HepG2 (cell line): ENCODE measurements around the gene PIM3. TPM values are rescaled to one million over a fixed set of nuclear protein-coding genes. Genes with fewer than 3 reads are reported as not detected.

Source experiments
- DPF2 ChIP-seq: sonication (generic); formaldehyde crosslinking; IDR thresholded peaks from 2 replicates; pipeline ENCODE4 v1.4.0; 2020; ENCODE audit warnings: mild to moderate bottlenecking, low read depth, missing genetic modification reagents, borderline replicate concordance
- FOXA3 ChIP-seq: IDR thresholded peaks from 2 replicates; pipeline ENCODE4 v1.6.1; 2016; ENCODE audit warnings: missing genetic modification reagents, missing compliant biosample characterization
- HOMEZ ChIP-seq: IDR thresholded peaks from 2 replicates; pipeline ENCODE4 v1.6.1; 2016; ENCODE audit warnings: low read depth
- IRF9 ChIP-seq: sonication (generic); formaldehyde crosslinking; IDR thresholded peaks from 2 replicates; pipeline ENCODE4 v1.8.0; 2022; ENCODE audit warnings: missing genetic modification reagents, mild to moderate bottlenecking, borderline replicate concordance
- KDM5B ChIP-seq: sonication (generic); formaldehyde crosslinking; IDR thresholded peaks from 2 replicates; pipeline ENCODE4 v1.4.0; 2020; ENCODE audit warnings: missing genetic modification reagents, mild to moderate bottlenecking, borderline replicate concordance
- MED1 ChIP-seq: sonication (generic); formaldehyde crosslinking; IDR thresholded peaks from 2 replicates; pipeline ENCODE4 v1.4.0; 2020; ENCODE audit warnings: missing genetic modification reagents
- RNF2 ChIP-seq: fragments of 450-650 bp; conservative IDR thresholded peaks from 2 replicates; pipeline ENCODE4 v1.6.1; 2016; ENCODE audit warnings: low read depth
- SOX13 ChIP-seq, 3 experiments: fragments of 450-650 bp in 1 of 3; sonication (generic) in 1 of 3; formaldehyde crosslinking in 1 of 3; IDR thresholded peaks in 2 of 3; conservative IDR thresholded peaks in 1 of 3; 2 replicates each; pipeline versions ENCODE4 v1.5.0 to v1.6.1; 2016 to 2020; ENCODE audit warnings: antibody characterized with exemption in 1 of 3, mild to moderate bottlenecking in 1 of 3, missing compliant biosample characterization in 1 of 3, missing genetic modification reagents in 1 of 3, moderate library complexity in 1 of 3
- SOX6 ChIP-seq, 2 experiments: fragments of 450-650 bp in 1 of 2; sonication (generic) in 1 of 2; formaldehyde crosslinking in 1 of 2; IDR thresholded peaks; 2 replicates each; pipeline versions ENCODE4 v1.4.0 to v1.6.1; 2017 to 2020; ENCODE audit warnings: antibody characterized with exemption in 1 of 2, mild to moderate bottlenecking in 1 of 2, missing genetic modification reagents in 1 of 2
- SP5 ChIP-seq: IDR thresholded peaks from 2 replicates; pipeline ENCODE4 v1.6.1; 2016; ENCODE audit warnings: low read depth, borderline replicate concordance
- SRSF1 ChIP-seq: fragments of 200-400 bp; formaldehyde crosslinking; optimal IDR thresholded peaks from 2 replicates; pipeline ENCODE3; 2017; ENCODE audit warnings: mild to moderate bottlenecking, low read depth, low read length, moderate library complexity
- ZIK1 ChIP-seq: sonication (generic); formaldehyde crosslinking; IDR thresholded peaks from 2 replicates; pipeline ENCODE4 v1.5.0; 2020; ENCODE audit warnings: mild to moderate bottlenecking, low read depth, missing genetic modification reagents, borderline replicate concordance
- ZNF20 ChIP-seq: sonication (generic); formaldehyde crosslinking; IDR thresholded peaks from 2 replicates; pipeline ENCODE4 v1.4.0; 2020; ENCODE audit warnings: mild to moderate bottlenecking, moderate library complexity, missing genetic modification reagents
- polyA plus RNA-seq, 8 experiments: library from polyadenylated mRNA; depleted of rRNA in 3 of 8; stranded (reverse) in 7 of 8; unstranded in 1 of 8; fragments of >200 nt; fragmentation: Illumina TruSeq in 4 of 8; extraction: Trizol in 4 of 8; gene quantifications; 2 replicates each; pipeline versions ENCODE4 v1.2.1 to v1.2.3, GENCODE V29; 2011 to 2016; ENCODE audit warnings: low read depth in 4 of 8, missing spikeins in 1 of 8, mixed read lengths in 1 of 8; ENCODE audit not compliant: insufficient read depth in 1 of 8
- total RNA-seq, 5 experiments: library from RNA; depleted of rRNA; stranded (reverse); fragments of >200 nt; fragmentation: Illumina TruSeq; extraction: Trizol; gene quantifications; 2 replicates each; pipeline ENCODE4 v1.2.3, GENCODE V29; 2016; ENCODE audit warnings: low read depth in 1 of 5
- TF ChIP-seq, protein P1 (sequence below): sonication (generic); formaldehyde crosslinking; IDR thresholded peaks from 2 replicates; pipeline ENCODE4 v1.4.0; 2020; ENCODE audit warnings: mild to moderate bottlenecking, missing genetic modification reagents
- TF ChIP-seq, protein P2 (sequence below): sonication (generic); formaldehyde crosslinking; IDR thresholded peaks from 2 replicates; pipeline ENCODE4 v1.8.0; 2023; ENCODE audit warnings: mild to moderate bottlenecking, missing genetic modification reagents
- TF ChIP-seq, protein P3 (sequence below): sonication (generic); formaldehyde crosslinking; IDR thresholded peaks from 2 replicates; pipeline ENCODE4 v1.5.1; 2020; ENCODE audit warnings: mild to moderate bottlenecking, missing genetic modification reagents, moderate library complexity
- TF ChIP-seq, protein P4 (sequence below): sonication (generic); formaldehyde crosslinking; IDR thresholded peaks from 2 replicates; pipeline ENCODE4 v1.8.0; 2022; ENCODE audit warnings: missing genetic modification reagents, mild to moderate bottlenecking, moderate library complexity, borderline replicate concordance

The PIM3 gene
- total and polyA plus RNA-seq, 2 of the 13 experiments (the other 11 are each of a cell fraction or from before 2014, with no cell fraction given) = 21.6 to 31.2 TPM

- TF ChIP-seq IRF9 (CRISPR knock-in tag) (0 out of 2 replicates have a peak, but pooled peaks have one; percentile 26), MED1 (CRISPR knock-in tag) (peak; percentile 59), SRSF1 (no peak), HOMEZ (CRISPR knock-in tag) (0 out of 2 replicates have a peak, but pooled peaks have one; percentile 21), KDM5B (CRISPR knock-in tag) (peak; percentile 61; the same call in 1 of the 2 replicates), DPF2 (CRISPR knock-in tag) (0 out of 2 replicates have a peak, but pooled peaks have one; percentile 10), ZNF20 (CRISPR knock-in tag) (no peak), ZIK1 (CRISPR knock-in tag) (no peak), FOXA3 (CRISPR knock-in tag) (no peak), SP5 (CRISPR knock-in tag) (0 out of 2 replicates have a peak, but pooled peaks have one; percentile 27), RNF2 (peak; percentile 87), SOX13 (IDR thresholded peaks at IDR 0.05) (0 out of 2 replicates have a peak, but pooled peaks have one; percentile 25), SOX13 (CRISPR knock-in tag; conservative IDR thresholded peaks at IDR 0.05 in 1 of 2, IDR thresholded peaks at IDR 0.05 in 1 of 2) (peak in 1 of 2 experiments; percentile 68; a peak in 1 of 4 replicates), SOX6 (IDR thresholded peaks at IDR 0.05) (no peak), SOX6 (CRISPR knock-in tag; IDR thresholded peaks at IDR 0.05) (peak; percentile 45)
- TF ChIP-seq, protein P1, sequence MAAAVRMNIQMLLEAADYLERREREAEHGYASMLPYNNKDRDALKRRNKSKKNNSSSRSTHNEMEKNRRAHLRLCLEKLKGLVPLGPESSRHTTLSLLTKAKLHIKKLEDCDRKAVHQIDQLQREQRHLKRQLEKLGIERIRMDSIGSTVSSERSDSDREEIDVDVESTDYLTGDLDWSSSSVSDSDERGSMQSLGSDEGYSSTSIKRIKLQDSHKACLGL (CRISPR knock-in tag) = peak; percentile 68
- TF ChIP-seq, protein P2, sequence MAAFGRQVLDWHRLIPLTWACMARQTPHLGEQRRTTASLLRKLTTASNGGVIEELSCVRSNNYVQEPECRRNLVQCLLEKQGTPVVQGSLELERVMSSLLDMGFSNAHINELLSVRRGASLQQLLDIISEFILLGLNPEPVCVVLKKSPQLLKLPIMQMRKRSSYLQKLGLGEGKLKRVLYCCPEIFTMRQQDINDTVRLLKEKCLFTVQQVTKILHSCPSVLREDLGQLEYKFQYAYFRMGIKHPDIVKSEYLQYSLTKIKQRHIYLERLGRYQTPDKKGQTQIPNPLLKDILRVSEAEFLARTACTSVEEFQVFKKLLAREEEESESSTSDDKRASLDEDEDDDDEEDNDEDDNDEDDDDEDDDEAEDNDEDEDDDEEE = peak; percentile 61; the same call in 1 of the 2 replicates
- TF ChIP-seq, protein P3, sequence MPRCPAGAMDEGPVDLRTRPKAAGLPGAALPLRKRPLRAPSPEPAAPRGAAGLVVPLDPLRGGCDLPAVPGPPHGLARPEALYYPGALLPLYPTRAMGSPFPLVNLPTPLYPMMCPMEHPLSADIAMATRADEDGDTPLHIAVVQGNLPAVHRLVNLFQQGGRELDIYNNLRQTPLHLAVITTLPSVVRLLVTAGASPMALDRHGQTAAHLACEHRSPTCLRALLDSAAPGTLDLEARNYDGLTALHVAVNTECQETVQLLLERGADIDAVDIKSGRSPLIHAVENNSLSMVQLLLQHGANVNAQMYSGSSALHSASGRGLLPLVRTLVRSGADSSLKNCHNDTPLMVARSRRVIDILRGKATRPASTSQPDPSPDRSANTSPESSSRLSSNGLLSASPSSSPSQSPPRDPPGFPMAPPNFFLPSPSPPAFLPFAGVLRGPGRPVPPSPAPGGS (CRISPR knock-in tag) = 0 out of 2 replicates have a peak, but pooled peaks have one; percentile 50
- TF ChIP-seq, protein P4, sequence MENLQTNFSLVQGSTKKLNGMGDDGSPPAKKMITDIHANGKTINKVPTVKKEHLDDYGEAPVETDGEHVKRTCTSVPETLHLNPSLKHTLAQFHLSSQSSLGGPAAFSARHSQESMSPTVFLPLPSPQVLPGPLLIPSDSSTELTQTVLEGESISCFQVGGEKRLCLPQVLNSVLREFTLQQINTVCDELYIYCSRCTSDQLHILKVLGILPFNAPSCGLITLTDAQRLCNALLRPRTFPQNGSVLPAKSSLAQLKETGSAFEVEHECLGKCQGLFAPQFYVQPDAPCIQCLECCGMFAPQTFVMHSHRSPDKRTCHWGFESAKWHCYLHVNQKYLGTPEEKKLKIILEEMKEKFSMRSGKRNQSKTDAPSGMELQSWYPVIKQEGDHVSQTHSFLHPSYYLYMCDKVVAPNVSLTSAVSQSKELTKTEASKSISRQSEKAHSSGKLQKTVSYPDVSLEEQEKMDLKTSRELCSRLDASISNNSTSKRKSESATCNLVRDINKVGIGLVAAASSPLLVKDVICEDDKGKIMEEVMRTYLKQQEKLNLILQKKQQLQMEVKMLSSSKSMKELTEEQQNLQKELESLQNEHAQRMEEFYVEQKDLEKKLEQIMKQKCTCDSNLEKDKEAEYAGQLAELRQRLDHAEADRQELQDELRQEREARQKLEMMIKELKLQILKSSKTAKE (CRISPR knock-in tag) = peak; percentile 58; the same call in 1 of the 2 replicates
Measured at GRCh38 chr22:49941507-49942316, 18.9 kb upstream of the PIM3 start (continued).
